Common myeloid progenitor, CD34-positive (primary cell): ENCODE data around the gene S1PR3.

Source experiments
- CTCF ChIA-PET: fragments of 350-600 bp; sonication (Branson Sonifier 250); formaldehyde crosslinking; loops from one replicate; lab custom pipeline; 2021; ENCODE audit warnings: antibody characterized with exemption; lab: Charles Lee
- POLR2A ChIA-PET: fragments of 350-600 bp; sonication (Branson Sonifier 250); formaldehyde crosslinking; loops from one replicate; lab custom pipeline; 2021; ENCODE audit warnings: antibody characterized with exemption; lab: Charles Lee
- DNase-seq, 3 donors: peaks; one replicate each; pipeline versions ENCODE4 v3.0.0 to v3.0.0-alpha.2; 2013
- H3K27ac ChIP-seq, 2 experiments: 1 replicate in 1 of 2; 2 replicates in 1 of 2; pipeline ENCODE4 v1.7.0; 2013; ENCODE audit warnings: inconsistent platforms in 2 of 2, low read length in 2 of 2, mild to moderate bottlenecking in 2 of 2, low read depth in 1 of 2, moderate library complexity in 1 of 2; ENCODE audit not compliant: severe bottlenecking in 2 of 2, insufficient read depth in 1 of 2, poor library complexity in 1 of 2
- H3K27me3 ChIP-seq, 5 experiments: replicated peaks in 2 of 5; 1 replicate in 3 of 5; 2 replicates in 2 of 5; pipeline versions ENCODE4 v1.6.1 to v1.7.0; 2013; ENCODE audit warnings: low read length in 4 of 5, mild to moderate bottlenecking in 2 of 5, moderate library complexity in 2 of 5, inconsistent platforms in 1 of 5; ENCODE audit not compliant: insufficient read depth in 5 of 5, control insufficient read depth in 4 of 5
- H3K36me3 ChIP-seq, 4 experiments: 1 replicate in 2 of 4; 2 replicates in 2 of 4; pipeline versions ENCODE4 v1.6.1 to v1.7.0; 2013; ENCODE audit warnings: low read length in 3 of 4, control low read depth in 1 of 4, mild to moderate bottlenecking in 1 of 4; ENCODE audit not compliant: control insufficient read depth in 4 of 4, insufficient read depth in 4 of 4
- H3K4me1 ChIP-seq, 4 experiments: 1 replicate in 3 of 4; 2 replicates in 1 of 4; pipeline versions ENCODE4 v1.6.1 to v1.7.1; 2013; ENCODE audit warnings: low read length in 3 of 4, mild to moderate bottlenecking in 3 of 4, control low read depth in 1 of 4, inconsistent platforms in 1 of 4, moderate library complexity in 1 of 4; ENCODE audit not compliant: control insufficient read depth in 4 of 4, insufficient read depth in 4 of 4; ENCODE audit errors: control extremely low read depth in 1 of 4
- H3K4me3 ChIP-seq, 7 experiments: 1 replicate in 4 of 7; 2 replicates in 3 of 7; pipeline versions ENCODE4 v1.5.1 to v1.7.0; 2013; ENCODE audit warnings: mild to moderate bottlenecking in 7 of 7, low read length in 6 of 7, moderate library complexity in 6 of 7, inconsistent platforms in 2 of 7, low read depth in 2 of 7, control low read depth in 1 of 7; ENCODE audit not compliant: insufficient read depth in 4 of 7, control insufficient read depth in 1 of 7; ENCODE audit errors: extremely low read depth in 1 of 7
- H3K9me3 ChIP-seq, 5 experiments: 1 replicate in 4 of 5; 2 replicates in 1 of 5; pipeline versions ENCODE4 v1.6.1 to v1.7.1; 2013; ENCODE audit warnings: low read length in 4 of 5, mild to moderate bottlenecking in 2 of 5, inconsistent platforms in 1 of 5, low read depth in 1 of 5, moderate library complexity in 1 of 5; ENCODE audit not compliant: control insufficient read depth in 4 of 5, insufficient read depth in 2 of 5; ENCODE audit errors: control extremely low read depth in 1 of 5
- WGBS: methylation state at CpG from one replicate; pipeline ENCODE4 v1.1.5; 2013; ENCODE audit not compliant: insufficient coverage; 5-methylcytosine and 5-hydroxymethylcytosine counted together

S1PR3 gene

GRCh38 chr9:88949961-88950340 is 41.3 kb upstream of the S1PR3 start:
- Histone ChIP-seq H3K27me3 (peaks cover 0 to 47% (median 20%) of the 10 kb centered on the region in 5 experiments), H3K4me1 (no peaks in the 10 kb centered on the region), H3K9me3 (no peaks in the 10 kb centered on the region), H3K36me3 (no peaks in the 10 kb centered on the region), H3K4me3 (no peak overlapping the region), H3K27ac (no peak overlapping the region)
- no peak for DNase-seq
- CTCF ChIA-PET, result no interaction called here
- 43% methylated on average over 1 of the region's 1 CpG for WGBS
- POLR2A ChIA-PET, result no interaction called here

DNA sequence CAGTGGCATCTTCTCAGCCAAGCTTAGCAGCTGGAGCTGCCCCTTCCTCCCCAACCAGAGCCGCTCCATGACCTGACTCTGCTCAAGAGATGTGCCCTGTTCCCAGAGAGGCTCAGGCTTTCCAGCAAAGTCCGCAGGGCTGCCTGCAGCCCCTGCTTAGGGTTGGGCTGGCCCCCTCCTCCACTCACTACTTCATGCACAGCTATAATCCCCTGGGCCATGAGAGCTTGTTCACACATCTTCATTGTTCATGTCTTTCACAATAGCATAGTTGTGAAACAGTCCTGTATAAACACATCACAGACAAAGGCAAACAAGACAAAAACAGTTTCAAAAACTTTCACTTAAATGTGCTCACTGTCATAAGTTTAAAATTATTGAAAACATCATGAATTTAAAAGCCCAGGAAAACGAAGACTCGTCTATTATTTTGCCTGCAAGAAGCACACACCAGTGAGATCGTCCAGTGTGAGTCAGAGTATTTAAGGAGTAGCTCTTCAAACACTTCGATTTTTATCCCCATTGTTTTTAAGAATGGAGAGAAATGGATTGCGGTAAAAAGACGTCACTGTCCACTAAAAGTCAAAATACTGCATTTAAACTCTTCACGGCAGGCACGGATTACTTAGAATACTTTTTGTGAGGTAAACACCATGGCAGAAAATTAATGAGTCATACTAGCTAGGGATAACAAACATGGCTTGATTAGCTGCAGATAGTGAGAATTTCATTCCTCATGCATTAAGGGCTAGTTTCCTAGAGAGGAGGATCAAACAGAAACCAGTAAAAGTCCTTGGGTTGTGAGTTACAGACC is 40.7 kb upstream of the S1PR3 start:
- H3K27me3 ChIP-seq, result peaks cover 0 to 50% (median 20%) of the 10 kb centered on the region in 5 experiments
- 87% methylated on average over 5 of the region's 10 CpGs for WGBS
- H3K4me1 ChIP-seq, result no peaks in the 10 kb centered on the region
- CTCF ChIA-PET, result no interaction called here
- no peaks in the 10 kb centered on the region for H3K9me3 ChIP-seq
- H3K27ac ChIP-seq, result no peak overlapping the region
- no peaks in the 10 kb centered on the region for H3K36me3 ChIP-seq
- POLR2A ChIA-PET, result no interaction called here
- no peak for DNase-seq
- H3K4me3 ChIP-seq, result no peak overlapping the region

- DNase-seq, result no peak
- CTCF ChIA-PET, result no interaction called here
- no CpG with 5 or more reads among the region's 1 CpG for WGBS
- H3K36me3 ChIP-seq, result no peaks in the 10 kb centered on the region
- H3K27ac ChIP-seq, result no peak overlapping the region
- no peak overlapping the region for H3K4me3 ChIP-seq
- POLR2A ChIA-PET, result no interaction called here
- no peaks in the 10 kb centered on the region for H3K9me3 ChIP-seq
- peaks cover 0 to 54% (median 20%) of the 10 kb centered on the region in 5 experiments for H3K27me3 ChIP-seq
- H3K4me1 ChIP-seq, result no peaks in the 10 kb centered on the region
Measured at GRCh38 chr9:88951155-88951542, 40.1 kb upstream of the S1PR3 start.

DNA sequence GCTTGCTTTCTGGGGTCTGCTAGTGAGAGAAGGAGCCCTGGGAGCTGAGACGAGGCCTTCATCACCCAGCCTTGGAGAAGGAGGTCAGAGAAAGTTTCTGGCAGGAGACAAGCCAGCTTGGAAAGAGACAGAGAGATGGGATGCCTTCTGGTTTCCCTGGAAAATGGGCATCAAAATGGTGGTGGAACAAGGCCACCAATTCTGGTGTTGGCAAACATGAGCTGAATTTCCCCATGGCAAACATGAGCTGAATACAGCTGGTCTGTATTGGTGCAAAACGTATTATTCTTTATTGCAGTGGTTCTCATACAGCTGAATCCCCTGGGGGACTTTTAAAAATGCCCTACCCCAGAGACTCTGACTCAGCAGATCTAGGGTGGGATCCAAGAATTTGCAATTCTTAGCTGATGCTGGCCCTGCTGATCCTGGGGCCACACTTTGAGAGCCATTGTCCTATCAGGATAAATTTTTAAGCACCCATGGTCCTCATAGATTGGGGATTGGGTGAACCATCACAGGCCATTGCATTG is 39.1 kb upstream of the S1PR3 start:
- no peaks in the 10 kb centered on the region for H3K9me3 ChIP-seq
- no peaks in the 10 kb centered on the region for H3K36me3 ChIP-seq
- H3K4me3 ChIP-seq, result no peak overlapping the region
- no peak for DNase-seq
- 94% methylated on average over 2 of the region's 2 CpGs for WGBS
- CTCF ChIA-PET, result interaction anchor here (0.8 kb wide), 1 partner anchor 218 kb away, joined by 3 read pairs; no protein-coding TSS in a partner anchor
- H3K4me1 ChIP-seq, result no peaks in the 10 kb centered on the region
- H3K27ac ChIP-seq, result no peak overlapping the region
- H3K27me3 ChIP-seq, result peaks cover 0 to 59% (median 16%) of the 10 kb centered on the region in 5 experiments
- POLR2A ChIA-PET, result no interaction called here

DNA sequence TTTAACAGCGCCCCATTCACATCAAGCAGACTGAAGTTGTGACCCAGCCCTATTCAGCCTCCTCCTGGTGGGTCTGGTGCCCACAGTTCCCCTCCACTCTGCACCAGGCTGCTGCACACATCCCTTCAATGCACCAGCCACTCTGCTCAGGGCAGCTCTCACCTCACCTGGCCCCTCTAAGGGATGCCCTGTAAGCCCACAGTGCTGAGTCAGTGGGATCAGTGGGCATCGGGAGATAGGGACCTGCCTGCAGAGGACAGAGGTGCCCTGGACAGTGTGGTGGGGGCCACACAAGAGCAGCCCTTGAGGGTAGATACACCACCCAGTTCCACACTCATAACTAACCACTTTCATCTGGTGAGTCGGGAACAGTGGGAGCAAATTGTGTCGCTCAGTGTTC is 38.3 kb upstream of the S1PR3 start:
- H3K27me3 ChIP-seq, result peaks cover 0 to 62% (median 15%) of the 10 kb centered on the region in 5 experiments
- H3K4me1 ChIP-seq, result no peaks in the 10 kb centered on the region
- ChIA-PET CTCF (interaction anchor here (0.8 kb wide), 1 partner anchor 218 kb away, joined by 3 read pairs; no protein-coding TSS in a partner anchor), POLR2A (no interaction called here)
- H3K4me3 ChIP-seq, result no peak overlapping the region
- DNase-seq, result no peak
- no peaks in the 10 kb centered on the region for H3K36me3 ChIP-seq
- H3K27ac ChIP-seq, result no peak overlapping the region
- no peaks in the 10 kb centered on the region for H3K9me3 ChIP-seq
- 97% methylated on average over 3 of the region's 4 CpGs for WGBS

DNA sequence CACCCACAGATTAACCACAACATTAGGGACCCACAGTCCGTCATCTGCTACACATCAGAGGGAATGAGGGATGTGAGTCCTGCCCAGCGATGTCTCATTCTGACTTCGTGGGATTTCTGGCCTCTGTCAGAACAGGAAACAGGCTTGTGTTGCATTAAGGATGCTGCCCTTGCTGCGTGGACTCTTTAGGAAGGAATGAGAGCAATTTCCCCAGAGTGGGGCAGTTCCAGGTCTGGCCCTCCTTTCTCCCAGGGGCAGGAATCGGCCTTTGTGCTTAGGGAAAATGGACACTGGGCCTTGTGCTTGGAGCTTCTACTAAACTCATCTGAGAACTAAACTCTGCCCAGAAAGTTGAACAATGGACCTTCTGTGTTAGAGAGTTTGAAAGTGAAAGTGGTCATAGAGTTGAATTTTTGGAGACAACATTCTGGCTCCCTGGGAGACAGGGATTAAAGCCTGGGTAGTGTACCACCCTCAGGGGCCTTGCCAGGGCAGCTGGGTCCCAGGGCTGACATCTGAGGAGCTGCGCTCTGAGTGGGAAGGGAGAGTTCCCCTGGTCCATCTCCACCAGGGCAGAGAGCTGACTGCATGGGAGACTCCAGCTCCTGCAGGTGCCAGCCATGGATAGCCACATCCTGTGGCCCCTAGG is 37.8 kb upstream of the S1PR3 start:
- 65% methylated on average over 6 of the region's 6 CpGs for WGBS
- Histone ChIP-seq H3K4me3 (no peak overlapping the region), H3K27ac (no peak overlapping the region), H3K9me3 (no peaks in the 10 kb centered on the region), H3K36me3 (no peaks in the 10 kb centered on the region), H3K27me3 (peaks cover 0 to 57% (median 15%) of the 10 kb centered on the region in 5 experiments), H3K4me1 (no peaks in the 10 kb centered on the region)
- DNase-seq, result no peak
- CTCF ChIA-PET, result no interaction called here
- POLR2A ChIA-PET, result no interaction called here

DNA sequence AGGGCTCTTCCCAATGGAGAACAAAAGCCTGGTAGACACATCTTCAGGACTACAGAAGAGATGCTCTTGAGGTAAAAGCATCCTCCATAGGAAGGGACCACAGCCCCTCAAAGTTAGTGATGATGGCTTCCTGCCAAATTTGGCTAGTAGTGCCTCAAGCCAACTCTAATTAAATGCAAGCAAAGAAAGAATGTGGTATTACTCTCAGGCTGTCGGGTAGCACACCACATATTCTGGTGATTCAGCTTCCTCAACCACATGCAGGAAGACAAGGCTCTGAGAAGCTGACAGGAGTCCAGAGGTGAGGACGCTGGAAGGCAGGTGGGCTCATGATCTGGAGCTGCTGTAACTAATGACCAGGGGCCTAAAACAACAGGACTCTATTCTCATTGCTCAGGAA is 37.2 kb upstream of the S1PR3 start:
- no peaks in the 10 kb centered on the region for H3K36me3 ChIP-seq
- POLR2A ChIA-PET, result no interaction called here
- CTCF ChIA-PET, result no interaction called here
- no peak overlapping the region for H3K4me3 ChIP-seq
- H3K9me3 ChIP-seq, result no peaks in the 10 kb centered on the region
- H3K27me3 ChIP-seq, result peaks cover 0 to 57% (median 15%) of the 10 kb centered on the region in 5 experiments
- no peaks in the 10 kb centered on the region for H3K4me1 ChIP-seq
- H3K27ac ChIP-seq, result no peak overlapping the region
- DNase-seq, result no peak
- 73% methylated on average over 2 of the region's 2 CpGs for WGBS
